CD4-positive, alpha-beta T cell treated with Interleukin-17A for 1 hour (primary cell): ENCODE measurements around the gene EMP1.

Experiments
- DNase-seq: peaks from one replicate; pipeline ENCODE4 v3.0.0-alpha.2; 2020

EMP1 gene, protein sequence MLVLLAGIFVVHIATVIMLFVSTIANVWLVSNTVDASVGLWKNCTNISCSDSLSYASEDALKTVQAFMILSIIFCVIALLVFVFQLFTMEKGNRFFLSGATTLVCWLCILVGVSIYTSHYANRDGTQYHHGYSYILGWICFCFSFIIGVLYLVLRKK

GRCh38 chr12:13196130-13196921, at the start of gene EMP1:
TSS of gene EMP1 (plus strand) at chr12:13196726. CDS start at chr12:13211511, 14,785 bp downstream.
- DNase-seq, result peak; percentile 76

GRCh38 chr12:13147688-13148484, 48.6 kb upstream of the EMP1 start:
- DNase-seq, result no peak

- no peak for DNase-seq
Observed at GRCh38 chr12:13148485-13148847, 48.1 kb upstream of the EMP1 start.

GRCh38 chr12:13149411-13149810, 47.1 kb upstream of the EMP1 start:
- no peak for DNase-seq

DNA sequence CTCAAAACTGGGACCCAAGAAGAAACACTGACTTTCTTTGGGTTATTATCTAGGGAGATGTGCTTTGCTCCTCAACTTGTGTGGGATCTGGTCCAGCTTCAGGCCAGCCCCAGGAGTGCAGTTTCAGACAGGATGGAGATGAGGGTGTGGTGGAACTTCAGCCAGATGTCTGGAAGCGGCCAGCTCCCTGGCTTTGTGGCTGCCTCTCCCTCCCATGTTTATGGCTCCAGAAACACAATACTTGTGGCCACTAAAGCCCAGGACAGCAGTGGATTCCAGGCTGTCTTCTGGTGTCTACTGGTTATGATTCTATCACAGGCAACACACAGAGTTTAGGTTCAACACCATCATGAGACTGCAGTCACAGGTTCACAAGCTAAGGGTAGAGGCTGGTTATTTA, 44.2 kb upstream of the EMP1 start:
- no peak for DNase-seq

DNA sequence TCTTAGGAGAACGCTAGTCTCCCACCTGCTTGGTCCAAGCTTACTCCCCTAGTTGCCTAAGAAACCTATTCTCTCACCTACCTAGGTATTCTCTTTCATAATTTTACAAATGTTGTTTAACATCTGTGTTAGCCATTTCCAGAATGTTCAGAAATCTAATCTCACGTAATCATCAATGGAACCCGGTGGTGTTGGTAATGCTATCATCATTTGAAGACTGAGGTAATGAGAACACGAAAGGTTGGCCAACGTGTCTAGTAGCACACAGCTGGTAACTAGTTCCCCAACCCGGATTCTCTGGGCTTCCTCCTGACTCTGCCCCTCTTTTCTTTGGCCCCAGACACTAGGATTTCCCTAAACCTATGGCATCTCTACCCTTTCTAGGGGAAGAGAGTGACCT, 43.8 kb upstream of the EMP1 start:
- DNase-seq, result no peak

DNA sequence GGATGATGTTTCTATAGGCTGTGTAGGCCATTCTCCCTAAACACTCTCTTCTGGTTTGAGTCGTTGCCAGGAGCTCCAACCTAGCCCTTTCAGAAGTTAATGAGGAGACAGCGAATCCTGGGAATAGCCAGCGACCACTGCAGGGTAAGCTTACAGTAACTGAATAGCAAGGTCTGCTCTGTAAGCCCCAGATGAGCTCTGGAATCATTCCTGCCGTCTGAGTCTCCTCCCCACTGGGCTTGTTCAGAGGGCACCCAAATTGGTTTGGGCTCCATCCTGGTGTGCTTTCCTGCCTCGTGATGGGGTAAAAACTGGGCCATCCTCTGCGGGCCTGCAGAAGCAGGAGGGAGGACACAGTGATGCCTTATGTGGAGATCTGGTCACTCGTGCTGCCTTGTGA, 43.3 kb upstream of the EMP1 start:
- no peak for DNase-seq

GRCh38 chr12:13154027-13154538, 42.4 kb upstream of the EMP1 start:
- no peak for DNase-seq

DNA sequence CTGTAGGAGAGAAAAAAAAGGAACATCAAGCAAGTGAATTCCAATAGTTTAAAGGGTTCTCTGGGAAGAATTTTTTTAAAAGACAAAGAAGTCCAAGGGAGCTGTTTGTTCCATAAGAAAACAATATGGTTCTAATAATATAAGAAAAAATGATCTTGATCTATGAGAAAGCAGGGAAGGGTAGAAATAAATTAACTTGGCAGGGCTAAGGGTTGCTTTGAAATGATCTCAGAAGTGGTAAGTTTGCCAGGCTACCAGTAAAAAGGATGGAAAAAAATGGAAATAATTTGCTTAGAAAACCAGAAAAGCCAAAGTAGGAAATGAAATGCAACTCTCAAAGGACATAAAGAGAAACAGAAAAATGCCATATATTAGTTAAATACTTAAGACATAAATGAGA, 41.7 kb upstream of the EMP1 start:
- DNase-seq, result no peak

GRCh38 chr12:13156277-13156676, 40.2 kb upstream of the EMP1 start:
- DNase-seq, result no peak

- DNase-seq, result no peak
Observed at GRCh38 chr12:13161172-13161571, 35.4 kb upstream of the EMP1 start.

DNA sequence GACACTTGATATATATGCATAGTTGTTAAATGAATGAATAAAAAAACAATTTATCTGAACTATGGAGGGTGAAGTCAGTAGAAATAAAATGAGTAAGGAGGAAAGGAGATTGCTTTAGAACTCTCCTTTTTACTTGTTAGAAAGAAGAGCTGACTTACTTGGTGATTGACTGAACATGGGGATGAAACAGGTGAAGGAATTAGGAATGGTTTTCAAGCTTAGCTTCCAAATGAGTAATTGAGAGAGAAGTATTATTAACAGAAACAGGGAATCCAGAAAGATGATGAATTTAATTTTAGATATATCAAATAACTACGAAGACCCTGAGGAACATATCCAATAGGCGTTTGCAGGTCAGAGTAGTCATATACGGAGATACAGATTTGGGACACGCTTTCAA, 33.6 kb upstream of the EMP1 start:
- no peak for DNase-seq

DNA sequence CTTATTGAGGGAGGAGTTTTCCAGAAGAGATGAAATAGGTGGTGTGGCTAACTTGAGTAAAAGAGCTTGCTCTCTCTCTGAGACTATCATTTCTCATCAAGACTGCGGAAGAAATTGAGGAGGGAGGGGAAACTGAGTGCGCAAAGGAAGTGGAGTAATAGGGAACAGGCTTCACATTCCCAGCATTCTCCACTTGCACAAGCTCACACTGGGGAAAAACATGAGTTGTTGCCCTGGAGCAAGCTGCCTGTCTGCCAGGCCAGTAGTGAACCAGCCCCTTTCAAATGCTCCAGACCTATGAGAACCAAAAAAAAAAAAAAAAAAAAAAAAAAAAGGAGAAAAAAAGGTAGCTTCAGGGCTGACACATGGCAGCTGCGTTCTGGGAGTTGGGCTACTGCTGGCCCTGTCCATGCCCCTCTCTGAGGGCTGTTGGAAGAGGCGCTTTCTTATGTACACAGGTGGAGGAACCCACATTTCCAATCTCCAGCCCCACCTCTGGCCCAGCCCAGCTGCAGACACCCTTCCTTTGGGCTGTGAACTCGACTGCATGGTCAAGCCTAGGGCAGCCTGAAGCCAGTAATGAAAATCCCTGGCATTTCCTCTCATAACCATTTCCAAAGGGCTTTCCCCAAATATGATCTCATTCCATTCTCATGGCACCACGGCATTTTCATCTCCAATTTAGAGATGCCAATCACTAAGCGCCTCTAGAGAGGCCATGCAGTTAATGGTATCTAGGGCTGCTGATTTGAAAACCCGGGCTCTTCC, 32.5 kb upstream of the EMP1 start:
- no peak for DNase-seq

DNA sequence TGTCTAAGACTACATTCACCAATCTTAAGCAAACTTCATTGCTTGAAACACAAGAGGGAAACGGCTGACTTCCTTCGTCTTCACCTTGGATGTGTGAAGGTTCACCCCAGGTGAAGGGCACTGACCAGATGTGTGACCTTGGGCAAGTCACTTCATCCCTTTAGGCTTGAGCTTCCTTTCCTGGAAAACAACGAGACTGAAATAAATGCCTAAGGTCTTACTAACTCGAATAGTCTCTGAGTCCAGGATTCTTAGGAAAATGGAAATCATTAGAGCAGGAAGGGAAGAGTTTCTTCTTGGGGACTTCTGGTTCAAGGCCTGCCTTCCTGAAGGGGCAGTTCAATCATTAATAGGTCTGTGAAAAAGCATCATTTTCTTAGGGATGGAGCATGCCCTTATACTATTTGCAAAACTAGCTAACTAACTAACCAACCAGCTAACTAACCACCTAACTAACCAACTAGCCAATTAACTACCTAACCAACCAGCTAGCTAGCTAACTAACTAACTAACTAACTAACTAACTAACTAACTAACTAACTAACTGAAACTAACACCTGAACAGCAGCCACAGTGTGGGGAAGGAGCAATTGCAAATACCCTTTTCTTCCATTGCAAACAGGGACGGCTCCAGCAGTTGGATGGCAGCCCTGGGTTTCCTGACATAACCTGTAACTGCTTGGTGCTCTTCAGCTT, 31.5 kb upstream of the EMP1 start:
- DNase-seq, result no peak

GRCh38 chr12:13165617-13166041, 30.9 kb upstream of the EMP1 start:
- peak; percentile 52 for DNase-seq

- no peak for DNase-seq
Observed at GRCh38 chr12:13167226-13167625, 29.3 kb upstream of the EMP1 start.

- DNase-seq, result no peak
Observed at GRCh38 chr12:13167906-13168305, 28.6 kb upstream of the EMP1 start.

DNA sequence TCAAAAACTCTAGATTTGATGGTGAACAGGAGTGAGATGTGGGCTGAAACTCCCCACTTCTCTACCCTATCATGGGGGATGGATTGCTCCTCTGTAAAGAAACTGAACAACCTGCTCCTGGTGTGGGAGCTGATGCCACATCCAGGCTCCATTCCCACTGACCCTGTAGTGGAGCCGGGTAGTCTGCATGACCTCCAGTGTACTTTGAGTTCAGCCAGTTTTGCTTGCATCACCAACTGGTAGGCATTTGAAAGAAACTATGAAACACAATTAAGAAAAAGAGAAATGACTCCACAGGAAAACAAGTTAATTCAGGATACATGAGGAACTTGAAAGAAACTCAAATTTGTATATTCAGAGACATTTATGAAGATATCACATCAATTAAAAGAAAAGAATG, 27.3 kb upstream of the EMP1 start:
- no peak for DNase-seq

DNA sequence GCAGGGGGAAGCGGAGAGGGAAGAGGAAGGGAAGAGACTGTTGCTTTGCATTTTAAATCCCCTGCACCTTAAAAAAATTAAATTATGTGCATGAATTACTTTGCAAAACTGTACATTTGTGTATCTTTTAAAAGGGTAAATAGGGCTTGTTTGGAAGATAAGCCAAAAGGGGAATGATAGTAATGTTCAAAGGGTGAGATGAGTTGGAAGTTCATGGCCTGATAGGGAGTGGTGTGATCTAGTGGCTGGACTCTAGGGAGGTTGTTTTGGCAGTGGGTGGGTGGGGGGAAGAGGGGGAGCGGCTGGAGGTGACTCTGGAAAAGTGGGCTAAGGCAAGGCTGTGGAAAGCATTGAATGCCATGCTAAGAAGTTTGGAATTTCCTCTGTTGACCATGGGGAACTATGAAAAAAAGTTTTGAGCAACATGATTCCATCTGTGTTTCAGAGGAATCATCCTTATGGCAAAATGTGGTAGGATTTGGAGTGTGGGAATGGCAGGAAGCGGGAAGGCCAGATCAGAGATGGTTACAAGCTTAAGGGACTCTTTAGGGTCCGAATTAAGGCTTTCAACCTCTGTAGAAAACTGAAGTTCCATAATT, 25.5 kb upstream of the EMP1 start:
- DNase-seq, result no peak

DNA sequence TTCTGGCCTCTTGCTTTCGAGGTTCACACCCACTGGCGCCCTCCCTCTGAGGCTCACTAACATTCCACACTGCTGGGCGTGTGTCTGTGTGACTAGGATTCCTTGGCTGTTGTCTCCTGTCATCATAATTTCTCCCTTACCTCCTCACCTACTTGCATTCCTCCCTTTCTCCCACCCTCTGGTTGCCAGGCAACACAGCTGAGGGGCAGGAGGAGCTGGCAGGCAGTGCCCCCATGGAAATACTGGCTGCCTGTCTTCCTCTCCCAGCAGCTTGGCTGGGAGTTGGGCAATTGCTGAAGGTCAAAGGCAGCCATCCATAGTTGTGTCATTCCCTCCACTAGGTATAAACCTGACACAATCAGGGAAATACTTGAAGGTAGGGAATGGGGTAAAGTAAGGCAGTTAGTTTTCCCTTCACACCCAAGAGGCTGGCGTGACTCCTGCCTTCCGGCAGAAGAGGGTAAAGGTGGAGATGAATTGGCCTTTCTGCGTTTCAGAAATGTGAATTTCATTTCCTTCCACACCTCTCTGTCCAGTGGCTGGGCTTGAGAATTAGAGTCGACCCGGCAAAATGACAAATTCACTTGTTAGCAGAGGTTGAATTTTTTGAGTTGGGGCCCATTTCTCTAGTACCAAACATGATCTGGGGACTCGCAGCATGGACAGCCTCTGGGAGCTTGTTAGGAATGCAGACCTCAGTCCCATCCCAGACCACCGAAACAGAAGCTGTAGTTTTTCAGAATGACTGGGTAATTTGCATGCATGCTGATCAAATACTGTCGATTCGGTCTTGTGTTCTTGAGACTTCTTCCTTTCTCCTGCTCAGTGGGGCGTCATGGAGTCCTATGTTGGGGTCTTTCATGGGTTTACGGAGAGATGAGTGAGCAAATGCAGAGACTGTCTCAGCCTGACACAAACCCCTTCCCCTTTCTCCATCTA, 24.3 kb upstream of the EMP1 start:
- no peak for DNase-seq
